Gastroesophageal sphincter (tissue), 4 donors: ENCODE results near the gene FAIM. TPM values are rescaled to one million over a fixed set of nuclear protein-coding genes. Genes with fewer than 3 reads are reported as not detected.
"Not testable (repeated sequence)": the region's sequence is repeated elsewhere in the genome, so short reads cannot be mapped to it uniquely, and the experiment has no call there.

ENCODE experiments used
- ATAC-seq: fragments of 150-250 bp; one replicate; pipeline ENCODE4 v1.9.1; 2016; ENCODE audit warnings: mild to moderate bottlenecking, moderate library complexity
- H3K27ac ChIP-seq, 4 donors: fragments of 200-600 bp; sonication (generic) in 3 of 4; 1 replicate in 3 of 4; 2 replicates in 1 of 4; pipeline ENCODE4 v1.5.1; 2016 to 2019
- H3K27me3 ChIP-seq: fragments of 200-600 bp; sonication (generic); one replicate; pipeline ENCODE4 v1.5.1; 2019
- H3K36me3 ChIP-seq, 2 donors: fragments of 200-600 bp; sonication (generic); one replicate each; pipeline ENCODE4 v1.5.1; 2019; ENCODE audit warnings: control low read depth in 1 of 2
- H3K4me1 ChIP-seq, 3 donors: fragments of 200-600 bp; sonication (generic); 1 replicate in 2 of 3; 2 replicates in 1 of 3; pipeline ENCODE4 v1.5.1; 2016 to 2019; ENCODE audit warnings: control low read depth in 2 of 3
- H3K4me3 ChIP-seq, 2 donors: fragments of 200-600 bp; sonication (generic); one replicate each; pipeline ENCODE4 v1.5.1; 2019; ENCODE audit warnings: mild to moderate bottlenecking in 1 of 2, moderate library complexity in 1 of 2
- H3K9me3 ChIP-seq, 3 donors: fragments of 200-600 bp; sonication (generic); one replicate each; pipeline ENCODE4 v1.5.1; 2017 to 2019; ENCODE audit warnings: control low read depth in 2 of 3
- CTCF ChIP-seq, 4 experiments: fragments of 200-600 bp in 2 of 4; fragments of 450-650 bp in 2 of 4; sonication (generic) in 1 of 4; IDR thresholded peaks; one replicate each; pipeline ENCODE4 v1.5.1; 2017 to 2019; ENCODE audit warnings: antibody characterized with exemption in 4 of 4, mild to moderate bottlenecking in 2 of 4, moderate library complexity in 2 of 4
- EP300 ChIP-seq: sonication (generic); formaldehyde crosslinking; IDR thresholded peaks from one replicate; pipeline ENCODE4 v1.6.1; 2017; ENCODE audit warnings: antibody characterized with exemption, mild to moderate bottlenecking
- POLR2A ChIP-seq, 2 donors: fragments of 450-650 bp; IDR thresholded peaks; one replicate each; pipeline ENCODE4 v1.6.1; 2017; ENCODE audit warnings: antibody characterized with exemption in 2 of 2, mild to moderate bottlenecking in 2 of 2, moderate library complexity in 1 of 2
- POLR2AphosphoS5 ChIP-seq: sonication (generic); formaldehyde crosslinking; IDR thresholded peaks from one replicate; pipeline ENCODE4 v1.6.1; 2017; ENCODE audit warnings: antibody characterized with exemption
- WGBS, 2 donors: methylation state at CpG; one replicate each; pipeline ENCODE4 v1.1.5; 2018; ENCODE audit warnings: low coverage in 1 of 2; 5-methylcytosine and 5-hydroxymethylcytosine counted together
- total RNA-seq, 4 donors: library from RNA; depleted of rRNA; stranded (reverse); fragments of >200 nt; gene quantifications; one replicate each; pipeline ENCODE4 v1.1.0, GENCODE V29; 2016

Gene FAIM
- total RNA-seq, 4 donors from 2014 or later = 12.6 to 21.3 (median 17.6) TPM

- 100% methylated on average over 1 of the region's 1 CpG for WGBS, 2 donors
These were observed 69.5 kb downstream of the FAIM start for GRCh38 chr3:138678086-138678485.

GRCh38 chr3:138678874-138679392 lies 70.4 kb downstream of the FAIM start:
- 92 to 93% methylated on average over 2 to 5 of the region's 5 CpGs for WGBS, 2 donors
- H3K9me3 ChIP-seq = peaks cover 0 to 28% (median 0%) of the 10 kb centered on the region in 3 donors
- no peaks in the 10 kb centered on the region for H3K27me3 ChIP-seq
- TF ChIP-seq POLR2A (IDR thresholded peaks at IDR 0.05) = no peak
- no peak overlapping the region for H3K4me3 ChIP-seq
- no peaks in the 10 kb centered on the region for H3K4me1 ChIP-seq
- ATAC-seq = no peak
- peaks cover 0 to 98% of the 10 kb centered on the region in 2 donors for H3K36me3 ChIP-seq
- no peak overlapping the region for H3K27ac ChIP-seq

More at GRCh38 chr3:138678086-138678485, 69.5 kb downstream of the FAIM start:
- ATAC-seq = no peak
- no peak for TF ChIP-seq CTCF (IDR thresholded peaks at IDR 0.05)
- no peak for TF ChIP-seq POLR2AphosphoS5
- no peak for TF ChIP-seq EP300
- no peak for TF ChIP-seq POLR2A (IDR thresholded peaks at IDR 0.05)
- Histone ChIP-seq H3K9me3 (peaks cover 0 to 28% (median 0%) of the 10 kb centered on the region in 3 donors), H3K4me1 (no peaks in the 10 kb centered on the region), H3K4me3 (no peak overlapping the region), H3K36me3 (peaks cover 0 to 94% of the 10 kb centered on the region in 2 donors), H3K27ac (no peak overlapping the region), H3K27me3 (no peaks in the 10 kb centered on the region)

- peaks cover 0 to 13% (median 0%) of the 10 kb centered on the region in 3 donors for H3K9me3 ChIP-seq
- not testable (repeated sequence) for H3K27me3 ChIP-seq, H3K27ac ChIP-seq, H3K4me3 ChIP-seq, H3K4me1 ChIP-seq, ATAC-seq
- peaks cover 0 to 83% of the 10 kb centered on the region in 2 donors for H3K36me3 ChIP-seq
- 89 to 91% methylated on average over 2 of the region's 6 CpGs for WGBS, 2 donors
These were observed 72.4 kb downstream of the FAIM start for GRCh38 chr3:138680974-138681373.

GRCh38 chr3:138681463-138682220 lies 73.1 kb downstream of the FAIM start:
- ATAC-seq = no peak
- peaks cover 0 to 6% (median 0%) of the 10 kb centered on the region in 3 donors for H3K9me3 ChIP-seq
- H3K36me3 ChIP-seq = peaks cover 0 to 78% of the 10 kb centered on the region in 2 donors
- no peak overlapping the region for H3K27ac ChIP-seq
- WGBS, 2 donors = 69 to 76% methylated on average over 3 to 5 of the region's 5 CpGs
- no peak overlapping the region for H3K4me3 ChIP-seq
- no peaks in the 10 kb centered on the region for H3K4me1 ChIP-seq
- H3K27me3 ChIP-seq = no peaks in the 10 kb centered on the region
- TF ChIP-seq POLR2A (IDR thresholded peaks at IDR 0.05) (no peak), CTCF (IDR thresholded peaks at IDR 0.05) (no peak), POLR2AphosphoS5 (no peak), EP300 (no peak)

GRCh38 chr3:138682648-138683047 lies 74.1 kb downstream of the FAIM start:
- H3K27me3 ChIP-seq = no peaks in the 10 kb centered on the region
- no peak for TF ChIP-seq CTCF (IDR thresholded peaks at IDR 0.05)
- TF ChIP-seq EP300 = no peak
- TF ChIP-seq POLR2A (IDR thresholded peaks at IDR 0.05) = no peak
- no peak overlapping the region for H3K27ac ChIP-seq
- H3K9me3 ChIP-seq = no peaks in the 10 kb centered on the region
- H3K36me3 ChIP-seq = peaks cover 0 to 73% of the 10 kb centered on the region in 2 donors
- ATAC-seq = no peak
- H3K4me3 ChIP-seq = no peak overlapping the region
- H3K4me1 ChIP-seq = no peaks in the 10 kb centered on the region

Other genes starting within 250 kb of the FAIM start
- gene ESYT3, start 174.2 kb upstream of the FAIM start, total RNA-seq = 1 to 10 TPM in 3 of 4 donors, under 1 TPM in 1; 0.93 to 1.9 (median 1.4) TPM
- 10 to 100 TPM; 27.7 to 53.8 (median 43.5) TPM for gene CEP70, start 14.5 kb upstream of the FAIM start, total RNA-seq
- gene PIK3CB, start 226.2 kb downstream of the FAIM start, total RNA-seq = 10 to 100 TPM; 20.3 to 46.4 (median 37.3) TPM